HG03378 (cell line): ENCODE data around the gene ELN.

ENCODE experiments used
- ATAC-seq: cut with Tn5 transposase; IDR thresholded peaks from one replicate; pipeline ENCODE4 v1.9.1; 2021; ENCODE audit warnings: mild to moderate bottlenecking, moderate library complexity; ENCODE audit not compliant: unreplicated experiment

The ELN gene

GRCh38 chr7:74023092-74023536, 4.9 kb upstream of the ELN start:
- no peak for ATAC-seq

GRCh38 chr7:74023786-74024185, 4.2 kb upstream of the ELN start:
- ATAC-seq: no peak

- no peak for ATAC-seq
Measured at GRCh38 chr7:74025146-74025545, 2.8 kb upstream of the ELN start.

GRCh38 chr7:74025730-74026129, 2.2 kb upstream of the ELN start:
- no peak for ATAC-seq

GRCh38 chr7:74026406-74026902, 1.5 kb upstream of the ELN start:
- no peak for ATAC-seq

- no peak for ATAC-seq
Measured at GRCh38 chr7:74026903-74027682, 880 bp upstream of the ELN start.

- no peak for ATAC-seq
Measured at GRCh38 chr7:74028321-74028838, 407 bp downstream of the ELN start.

- no peak for ATAC-seq
Measured at GRCh38 chr7:74029089-74029785, 1.3 kb downstream of the ELN start.

- ATAC-seq: no peak
Measured at GRCh38 chr7:74029991-74030415, 2.0 kb downstream of the ELN start.

GRCh38 chr7:74030861-74031260, 2.9 kb downstream of the ELN start:
- ATAC-seq: no peak

GRCh38 chr7:74031403-74032190, 3.6 kb downstream of the ELN start:
- no peak for ATAC-seq

- no peak for ATAC-seq
Measured at GRCh38 chr7:74032191-74032490, 4.2 kb downstream of the ELN start.

- no peak for ATAC-seq
Measured at GRCh38 chr7:74032624-74033371, 4.8 kb downstream of the ELN start.

GRCh38 chr7:74033372-74034311, 5.7 kb downstream of the ELN start:
- ATAC-seq: no peak

GRCh38 chr7:74037609-74038008, 9.6 kb downstream of the ELN start:
- ATAC-seq: no peak

GRCh38 chr7:74038194-74038961, 10.4 kb downstream of the ELN start:
- no peak for ATAC-seq

GRCh38 chr7:74039337-74039736, 11.4 kb downstream of the ELN start:
- no peak for ATAC-seq

GRCh38 chr7:74040101-74040790, 12.3 kb downstream of the ELN start:
- no peak for ATAC-seq
